ENCODE results near the gene GUCA1A.
"Not testable (repeated sequence)": the region's sequence is repeated elsewhere in the genome, so short reads cannot be mapped to it uniquely, and the experiment has no call there.

The GUCA1A gene

DNA sequence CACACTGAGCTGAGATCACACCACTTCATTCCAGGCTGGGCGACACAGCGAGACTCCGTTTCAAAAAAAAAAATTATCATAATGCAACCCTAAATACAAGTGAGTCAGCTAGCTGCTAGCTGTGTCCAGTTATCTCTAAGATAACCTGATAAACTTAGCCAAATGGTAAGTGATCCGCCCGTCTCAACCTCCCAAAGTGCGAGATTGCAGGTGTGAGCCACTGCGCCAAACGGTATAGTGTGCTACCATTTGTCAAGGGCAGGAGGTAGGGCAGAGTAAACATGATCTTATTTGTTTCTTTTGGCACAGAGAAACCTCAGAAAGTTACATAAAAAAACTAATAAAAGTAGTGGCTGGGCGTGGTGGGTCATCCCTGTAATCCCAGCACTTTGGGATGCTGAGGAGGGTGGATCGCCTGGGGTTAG, 26.0 kb upstream of the GUCA1A start:
- TF ChIP-seq, protein P1, sequence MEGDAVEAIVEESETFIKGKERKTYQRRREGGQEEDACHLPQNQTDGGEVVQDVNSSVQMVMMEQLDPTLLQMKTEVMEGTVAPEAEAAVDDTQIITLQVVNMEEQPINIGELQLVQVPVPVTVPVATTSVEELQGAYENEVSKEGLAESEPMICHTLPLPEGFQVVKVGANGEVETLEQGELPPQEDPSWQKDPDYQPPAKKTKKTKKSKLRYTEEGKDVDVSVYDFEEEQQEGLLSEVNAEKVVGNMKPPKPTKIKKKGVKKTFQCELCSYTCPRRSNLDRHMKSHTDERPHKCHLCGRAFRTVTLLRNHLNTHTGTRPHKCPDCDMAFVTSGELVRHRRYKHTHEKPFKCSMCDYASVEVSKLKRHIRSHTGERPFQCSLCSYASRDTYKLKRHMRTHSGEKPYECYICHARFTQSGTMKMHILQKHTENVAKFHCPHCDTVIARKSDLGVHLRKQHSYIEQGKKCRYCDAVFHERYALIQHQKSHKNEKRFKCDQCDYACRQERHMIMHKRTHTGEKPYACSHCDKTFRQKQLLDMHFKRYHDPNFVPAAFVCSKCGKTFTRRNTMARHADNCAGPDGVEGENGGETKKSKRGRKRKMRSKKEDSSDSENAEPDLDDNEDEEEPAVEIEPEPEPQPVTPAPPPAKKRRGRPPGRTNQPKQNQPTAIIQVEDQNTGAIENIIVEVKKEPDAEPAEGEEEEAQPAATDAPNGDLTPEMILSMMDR (IDR thresholded peaks at IDR 0.05; ENCODE audit: low read depth, low read length, missing control alignments), result no peak
- no peak overlapping the region for H3K4me3 ChIP-seq (replicated peaks; ENCODE audit: low read depth, low read length)
- no peak for DNase-seq (ENCODE audit: extremely low read depth, low read depth)

DNA sequence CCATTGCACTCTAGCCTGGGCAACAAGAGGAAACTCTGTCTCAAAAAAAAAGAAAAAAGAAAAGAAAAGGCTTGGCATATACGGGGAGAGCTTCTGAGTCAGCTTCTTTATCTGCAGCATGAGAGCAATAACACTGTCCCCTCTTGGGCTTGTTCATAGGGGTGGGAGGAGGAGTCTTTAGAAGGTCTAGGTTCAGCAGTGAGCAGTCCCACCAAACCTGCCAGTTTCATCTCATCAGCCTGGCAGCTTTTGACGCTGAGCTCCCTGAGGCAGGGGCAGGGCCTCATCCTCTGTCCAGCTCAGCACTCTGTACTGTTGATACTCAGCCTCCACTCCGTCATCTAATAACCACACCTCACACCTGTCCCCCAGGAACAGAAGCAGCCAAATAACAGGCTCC, 25.1 kb upstream of the GUCA1A start:
- TF ChIP-seq, protein P1 (IDR thresholded peaks at IDR 0.05; ENCODE audit: low read depth, low read length, missing control alignments), result no peak
- no peak overlapping the region for H3K4me3 ChIP-seq (replicated peaks; ENCODE audit: low read depth, low read length)
- no peak for DNase-seq (ENCODE audit: extremely low read depth, low read depth)

DNA sequence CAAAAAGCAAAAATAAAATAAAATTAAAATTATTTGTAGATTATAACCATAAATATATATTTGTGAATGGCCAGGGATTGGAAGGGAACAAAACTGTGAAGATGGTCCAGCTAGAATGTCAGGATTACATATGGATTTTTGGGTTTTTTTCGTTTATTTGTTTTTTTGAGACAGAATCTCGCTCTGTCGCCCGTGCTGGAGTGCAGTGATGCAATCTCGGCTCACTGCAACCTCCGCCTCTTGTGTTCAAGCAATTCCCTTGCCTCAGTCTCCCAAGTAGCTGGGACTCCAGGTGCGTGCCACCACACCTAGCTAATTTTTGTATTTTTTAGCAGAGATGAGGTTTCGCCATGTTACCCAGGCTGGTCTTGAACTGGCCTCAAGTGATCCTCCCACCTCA, 22.9 kb upstream of the GUCA1A start:
- H3K4me3 ChIP-seq (replicated peaks; ENCODE audit: low read depth, low read length), result no peak overlapping the region
- TF ChIP-seq, protein P1 (IDR thresholded peaks at IDR 0.05; ENCODE audit: low read depth, low read length, missing control alignments), result no peak
- no peak for DNase-seq (ENCODE audit: extremely low read depth, low read depth)

DNA sequence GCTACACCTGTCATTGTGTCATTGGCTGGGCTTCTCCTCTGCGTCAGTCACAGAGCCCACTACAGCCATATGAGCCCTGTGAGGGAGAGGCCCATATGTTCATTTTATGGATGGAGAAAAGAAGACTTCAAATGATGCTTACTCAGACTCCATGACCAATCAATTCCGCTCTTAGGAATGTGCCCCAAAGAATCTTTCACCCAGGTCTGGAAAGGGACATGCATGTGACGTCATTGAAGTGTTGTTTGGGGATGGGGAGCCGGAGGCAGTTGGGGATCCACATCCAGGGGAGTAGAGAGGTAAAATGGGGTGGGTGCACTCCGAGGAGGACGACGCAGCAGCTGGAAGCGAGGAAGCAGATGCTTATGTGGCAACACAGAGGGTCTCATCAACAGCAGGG, 21.1 kb upstream of the GUCA1A start:
- TF ChIP-seq, protein P1 (IDR thresholded peaks at IDR 0.05; ENCODE audit: low read depth, low read length, missing control alignments), result no peak
- DNase-seq (ENCODE audit: extremely low read depth, low read depth), result no peak
- H3K4me3 ChIP-seq (replicated peaks; ENCODE audit: low read depth, low read length), result no peak overlapping the region

DNA sequence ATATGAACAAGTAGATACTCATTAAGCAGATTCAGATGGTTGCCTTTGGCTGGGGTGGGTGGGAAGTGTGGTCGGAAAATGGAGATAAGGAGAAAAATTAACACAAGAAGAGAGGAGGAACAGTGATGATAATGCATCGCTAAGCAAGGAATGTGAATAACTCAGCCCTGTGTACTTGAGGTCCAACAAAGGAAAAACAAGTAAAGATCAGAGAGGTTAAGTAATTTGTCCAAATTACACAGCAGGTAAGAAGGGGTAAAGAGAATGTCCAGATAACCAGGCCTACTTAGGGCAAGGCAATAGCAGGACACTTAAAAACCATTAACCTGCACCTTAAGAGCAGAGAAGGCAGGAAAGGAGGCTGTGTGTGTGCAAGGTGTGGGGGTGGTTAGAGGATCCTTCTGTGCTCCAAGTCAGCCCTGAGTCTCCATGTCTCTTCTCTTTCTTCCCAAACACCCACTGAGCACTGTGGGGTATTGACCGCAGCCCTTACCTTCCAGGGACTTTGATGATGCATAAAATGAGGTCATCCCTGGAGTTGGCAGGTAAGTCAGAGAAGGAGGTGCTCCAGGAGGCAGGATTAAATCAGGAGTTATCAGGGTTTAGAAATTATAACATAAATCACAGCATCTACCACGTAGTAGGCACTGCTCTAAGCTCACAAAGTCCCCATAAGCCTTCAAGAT, 20.5 kb upstream of the GUCA1A start:
- H3K4me3 ChIP-seq (replicated peaks; ENCODE audit: low read depth, low read length), result not testable (repeated sequence)

DNA sequence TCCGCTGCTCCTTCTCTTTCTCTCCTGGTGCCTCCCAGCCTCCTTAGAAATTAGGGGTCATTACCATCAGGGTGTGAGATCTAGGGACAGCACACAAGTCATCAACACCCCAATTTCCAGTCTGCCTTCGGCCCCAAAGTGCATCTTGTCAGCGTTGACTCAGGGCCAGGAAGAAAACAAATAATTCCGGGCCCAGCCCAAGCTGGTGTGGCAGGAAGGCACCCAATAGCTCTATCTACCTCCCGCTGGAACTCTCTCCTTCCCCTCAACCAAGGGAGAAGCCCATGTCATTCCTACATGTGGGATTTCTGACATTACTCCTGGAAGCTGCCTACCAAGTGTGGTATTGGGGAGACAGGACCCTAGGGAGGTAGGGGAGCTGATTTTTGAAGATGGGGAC, 19.2 kb upstream of the GUCA1A start:
- H3K4me3 ChIP-seq (replicated peaks; ENCODE audit: low read depth, low read length), result no peak overlapping the region
- no peak for DNase-seq (ENCODE audit: extremely low read depth, low read depth)
- TF ChIP-seq, protein P1 (IDR thresholded peaks at IDR 0.05; ENCODE audit: low read depth, low read length, missing control alignments), result no peak

More for the DNA sequence above, 20.5 kb upstream of the GUCA1A start:
- DNase-seq (ENCODE audit: extremely low read depth, low read depth), result not testable (repeated sequence)

DNA sequence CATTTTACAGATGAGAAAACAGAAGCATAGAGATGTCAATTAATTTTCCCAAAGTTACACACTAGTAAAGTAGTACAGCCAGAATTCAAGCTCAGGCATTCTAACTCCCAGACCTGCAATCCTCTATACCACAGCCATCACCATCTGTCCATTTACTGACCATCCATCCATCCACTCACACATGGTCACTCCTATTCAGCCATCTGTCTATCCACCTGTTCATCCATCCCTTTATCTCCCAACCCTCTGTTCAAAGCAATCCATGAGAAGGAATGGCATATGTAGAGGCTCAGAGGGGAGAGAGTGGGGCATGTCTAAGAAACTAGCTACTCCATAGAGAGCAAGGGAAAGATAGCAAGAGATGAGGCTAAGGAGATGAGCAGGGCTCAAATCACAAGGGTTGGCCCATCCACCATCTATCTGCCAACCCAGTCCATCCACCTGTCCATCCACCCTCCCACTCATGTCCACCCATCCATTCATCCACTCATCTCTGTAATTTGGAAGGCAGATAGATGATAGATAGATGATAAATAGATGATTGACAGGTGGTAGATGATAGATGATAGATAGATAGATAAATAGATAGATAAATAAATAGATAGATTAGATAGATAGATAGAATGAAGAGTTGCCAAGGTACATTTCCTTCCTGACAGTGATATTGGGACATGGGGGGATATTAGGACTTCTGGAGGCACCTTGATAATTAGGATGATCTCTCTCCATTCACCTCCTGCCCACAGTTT, 18.5 kb upstream of the GUCA1A start:
- TF ChIP-seq, protein P1 (IDR thresholded peaks at IDR 0.05; ENCODE audit: low read depth, low read length, missing control alignments), result no peak
- no peak overlapping the region for H3K4me3 ChIP-seq (replicated peaks; ENCODE audit: low read depth, low read length)
- no peak for DNase-seq (ENCODE audit: extremely low read depth, low read depth)

All from HFF-Myc (cell line).